ENCODE data around the gene CPNE7.

Gene CPNE7

GRCh38 chr16:89555780-89556179, 19.8 kb upstream of the CPNE7 start:
- Histone ChIP-seq H3K27me3 (ENCODE audit: insufficient read depth, low read length, poor library complexity) (no peaks in the 10 kb centered on the region), H3K4me2 (ENCODE audit: insufficient read depth, low read length) (no peak overlapping the region), H3K36me3 (ENCODE audit: insufficient read depth, low read length) (peaks cover 55% of the 10 kb centered on the region), H3K27ac (ENCODE audit: low read length) (no peak overlapping the region), H3K79me2 (ENCODE audit: insufficient read depth, low read length) (peaks cover 10% of the 10 kb centered on the region), H3K9ac (ENCODE audit: low read depth, low read length) (no peak overlapping the region), H3K9me3 (ENCODE audit: insufficient read depth, low read length, severe bottlenecking) (no peaks in the 10 kb centered on the region), H4K20me1 (ENCODE audit: insufficient read depth, low read length) (peaks cover 5% of the 10 kb centered on the region), H2AFZ (ENCODE audit: low read depth, low read length) (no peak overlapping the region), H3K4me1 (ENCODE audit: insufficient read depth, low read length) (peaks cover 8% of the 10 kb centered on the region), H3K4me3 (ENCODE audit: low read depth in 1 of 2, low read length in 2 of 2) (no peak overlapping the region)
- ATAC-seq (ENCODE audit: insufficient read depth, low read depth) (no peak), DNase-seq (no peak)
- TF ChIP-seq CTCF (IDR thresholded peaks at IDR 0.05; ENCODE audit: borderline replicate concordance, extremely low read depth, low read length, poor library complexity, severe bottlenecking) (no peak), EZH2 (IDR thresholded peaks at IDR 0.05; ENCODE audit: borderline replicate concordance, low read depth, low read length, severe bottlenecking) (no peak)

GRCh38 chr16:89556750-89557689, 18.5 kb upstream of the CPNE7 start:
- no peak overlapping the region for H3K27ac ChIP-seq (ENCODE audit: low read length)
- ATAC-seq (ENCODE audit: insufficient read depth, low read depth) (peak; percentile 62), DNase-seq (peak; percentile 81)
- H3K9me3 ChIP-seq (ENCODE audit: insufficient read depth, low read length, severe bottlenecking), result no peaks in the 10 kb centered on the region
- no peak overlapping the region for H3K9ac ChIP-seq (ENCODE audit: low read depth, low read length)
- no peak overlapping the region for H3K4me3 ChIP-seq (ENCODE audit: low read depth in 1 of 2, low read length in 2 of 2)
- TF ChIP-seq CTCF (IDR thresholded peaks at IDR 0.05; ENCODE audit: borderline replicate concordance, extremely low read depth, low read length, poor library complexity, severe bottlenecking), result peak; percentile 85
- TF ChIP-seq EZH2 (IDR thresholded peaks at IDR 0.05; ENCODE audit: borderline replicate concordance, low read depth, low read length, severe bottlenecking), result no peak
- H2AFZ ChIP-seq (ENCODE audit: low read depth, low read length), result no peak overlapping the region
- H4K20me1 ChIP-seq (ENCODE audit: insufficient read depth, low read length), result peaks cover 17% of the 10 kb centered on the region
- peaks cover 15% of the 10 kb centered on the region for H3K4me1 ChIP-seq (ENCODE audit: insufficient read depth, low read length)
- peaks cover 59% of the 10 kb centered on the region for H3K36me3 ChIP-seq (ENCODE audit: insufficient read depth, low read length)
- no peak overlapping the region for H3K4me2 ChIP-seq (ENCODE audit: insufficient read depth, low read length)
- peaks cover 23% of the 10 kb centered on the region for H3K79me2 ChIP-seq (ENCODE audit: insufficient read depth, low read length)
- H3K27me3 ChIP-seq (ENCODE audit: insufficient read depth, low read length, poor library complexity), result no peaks in the 10 kb centered on the region

- no peak overlapping the region for H3K27ac ChIP-seq (ENCODE audit: low read length)
- ATAC-seq (ENCODE audit: insufficient read depth, low read depth), result no peak
- H3K36me3 ChIP-seq (ENCODE audit: insufficient read depth, low read length), result peaks cover 59% of the 10 kb centered on the region
These were observed 17.7 kb upstream of the CPNE7 start for GRCh38 chr16:89557690-89558490.

More at GRCh38 chr16:89557690-89558490, 17.7 kb upstream of the CPNE7 start:
- no peak for DNase-seq
- H3K27me3 ChIP-seq (ENCODE audit: insufficient read depth, low read length, poor library complexity), result no peaks in the 10 kb centered on the region
- no peak overlapping the region for H3K9ac ChIP-seq (ENCODE audit: low read depth, low read length)
- no peak overlapping the region for H3K4me3 ChIP-seq (ENCODE audit: low read depth in 1 of 2, low read length in 2 of 2)
- peaks cover 24% of the 10 kb centered on the region for H3K4me1 ChIP-seq (ENCODE audit: insufficient read depth, low read length)
- no peak for TF ChIP-seq EZH2 (IDR thresholded peaks at IDR 0.05; ENCODE audit: borderline replicate concordance, low read depth, low read length, severe bottlenecking)
- no peak for TF ChIP-seq CTCF (IDR thresholded peaks at IDR 0.05; ENCODE audit: borderline replicate concordance, extremely low read depth, low read length, poor library complexity, severe bottlenecking)
- H3K79me2 ChIP-seq (ENCODE audit: insufficient read depth, low read length), result peaks cover 31% of the 10 kb centered on the region
- H3K4me2 ChIP-seq (ENCODE audit: insufficient read depth, low read length), result no peak overlapping the region
- H2AFZ ChIP-seq (ENCODE audit: low read depth, low read length), result no peak overlapping the region
- H4K20me1 ChIP-seq (ENCODE audit: insufficient read depth, low read length), result peaks cover 22% of the 10 kb centered on the region
- no peaks in the 10 kb centered on the region for H3K9me3 ChIP-seq (ENCODE audit: insufficient read depth, low read length, severe bottlenecking)
